Stimulated activated CD8-positive, alpha-beta memory T cell treated with anti-CD3 and anti-CD28 coated beads, Interleukin-15, amount 100 ng/mL, for 48 hours (primary cell): ENCODE data around the gene CALML4.

Experiments
- DNase-seq, 2 donors: peaks; one replicate each; pipeline ENCODE4 v3.0.0-alpha.2; 2020; ENCODE audit warnings: low read depth in 2 of 2

CALML4 gene

GRCh38 chr15:68145706-68146105, 59.4 kb downstream of the CALML4 start:
- DNase-seq = no peak

GRCh38 chr15:68143785-68144184, 61.3 kb downstream of the CALML4 start:
- no peak for DNase-seq

- DNase-seq = no peak
These were observed 62.0 kb downstream of the CALML4 start for GRCh38 chr15:68143129-68143528.
